ENCODE data around the gene SSUH2. TPM values are rescaled to one million over a fixed set of nuclear protein-coding genes. Genes with fewer than 3 reads are reported as not detected.

SSUH2 gene
- total RNA-seq, 4 donors from 2014 or later = 0.70 to 1.5 TPM; not detected in 2

- intact Hi-C loops (cut with DNase I; ENCODE audit: low total_unique reads) = no loop called here
These were observed 23.0 kb upstream of the SSUH2 start for GRCh38 chr3:8667463-8668091.

GRCh38 chr3:8665407-8665896 is 20.9 kb upstream of the SSUH2 start:
- Histone ChIP-seq H3K4me3 (no peak overlapping the region), H3K27ac (no peak overlapping the region), H3K9me3 (no peaks in the 10 kb centered on the region), H3K36me3 (no peaks in the 10 kb centered on the region), H3K4me1 (no peaks in the 10 kb centered on the region), H3K27me3 (no peaks in the 10 kb centered on the region)
- no peak for DNase-seq
- TF ChIP-seq POLR2A (IDR thresholded peaks at IDR 0.05) = no peak
- TF ChIP-seq, protein P1, sequence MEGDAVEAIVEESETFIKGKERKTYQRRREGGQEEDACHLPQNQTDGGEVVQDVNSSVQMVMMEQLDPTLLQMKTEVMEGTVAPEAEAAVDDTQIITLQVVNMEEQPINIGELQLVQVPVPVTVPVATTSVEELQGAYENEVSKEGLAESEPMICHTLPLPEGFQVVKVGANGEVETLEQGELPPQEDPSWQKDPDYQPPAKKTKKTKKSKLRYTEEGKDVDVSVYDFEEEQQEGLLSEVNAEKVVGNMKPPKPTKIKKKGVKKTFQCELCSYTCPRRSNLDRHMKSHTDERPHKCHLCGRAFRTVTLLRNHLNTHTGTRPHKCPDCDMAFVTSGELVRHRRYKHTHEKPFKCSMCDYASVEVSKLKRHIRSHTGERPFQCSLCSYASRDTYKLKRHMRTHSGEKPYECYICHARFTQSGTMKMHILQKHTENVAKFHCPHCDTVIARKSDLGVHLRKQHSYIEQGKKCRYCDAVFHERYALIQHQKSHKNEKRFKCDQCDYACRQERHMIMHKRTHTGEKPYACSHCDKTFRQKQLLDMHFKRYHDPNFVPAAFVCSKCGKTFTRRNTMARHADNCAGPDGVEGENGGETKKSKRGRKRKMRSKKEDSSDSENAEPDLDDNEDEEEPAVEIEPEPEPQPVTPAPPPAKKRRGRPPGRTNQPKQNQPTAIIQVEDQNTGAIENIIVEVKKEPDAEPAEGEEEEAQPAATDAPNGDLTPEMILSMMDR (IDR thresholded peaks at IDR 0.05) = no peak
- intact Hi-C loops (cut with DNase I; ENCODE audit: low total_unique reads) = no loop called here

More at GRCh38 chr3:8667463-8668091, 23.0 kb upstream of the SSUH2 start:
- no peak overlapping the region for H3K4me3 ChIP-seq
- H3K4me1 ChIP-seq = no peaks in the 10 kb centered on the region
- no peaks in the 10 kb centered on the region for H3K36me3 ChIP-seq
- DNase-seq = no peak
- no peak overlapping the region for H3K27ac ChIP-seq
- no peaks in the 10 kb centered on the region for H3K9me3 ChIP-seq
- no peak for TF ChIP-seq POLR2A (IDR thresholded peaks at IDR 0.05)
- TF ChIP-seq, protein P1 (IDR thresholded peaks at IDR 0.05) = no peak
- no peaks in the 10 kb centered on the region for H3K27me3 ChIP-seq

GRCh38 chr3:8663177-8664061 is 18.8 kb upstream of the SSUH2 start:
- Histone ChIP-seq H3K36me3 (no peaks in the 10 kb centered on the region), H3K27me3 (no peaks in the 10 kb centered on the region), H3K4me1 (no peaks in the 10 kb centered on the region), H3K9me3 (no peaks in the 10 kb centered on the region), H3K4me3 (no peak overlapping the region), H3K27ac (no peak overlapping the region)
- DNase-seq = no peak
- intact Hi-C loops (cut with DNase I; ENCODE audit: low total_unique reads) = no loop called here
- no peak for TF ChIP-seq POLR2A (IDR thresholded peaks at IDR 0.05)
- TF ChIP-seq, protein P1 (IDR thresholded peaks at IDR 0.05) = peak in 3 of 4 experiments; percentile 19 to 26 (median 24)

DNA sequence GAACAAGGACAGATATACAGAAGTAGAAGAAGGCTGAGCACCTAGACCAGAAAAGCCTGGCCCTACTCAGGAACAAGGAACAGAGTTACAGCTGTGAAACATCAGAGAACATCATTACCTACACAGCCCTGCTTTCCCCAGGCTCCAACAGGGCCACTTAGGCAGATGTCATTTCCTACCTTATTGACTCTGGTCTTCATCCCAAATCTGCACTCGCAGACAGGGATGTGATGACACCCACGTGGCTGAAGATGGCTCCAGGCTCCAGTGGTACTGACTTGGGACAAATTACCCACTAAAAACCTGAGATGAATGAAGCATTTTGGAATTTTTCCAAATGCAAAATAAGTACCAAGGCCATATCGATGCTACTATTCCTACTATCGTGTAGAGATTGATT is 18.0 kb upstream of the SSUH2 start:
- intact Hi-C loops (cut with DNase I; ENCODE audit: low total_unique reads) = no loop called here
- H3K9me3 ChIP-seq = no peaks in the 10 kb centered on the region
- no peak for TF ChIP-seq POLR2A (IDR thresholded peaks at IDR 0.05)
- TF ChIP-seq, protein P1 (IDR thresholded peaks at IDR 0.05) = no peak
- no peak overlapping the region for H3K27ac ChIP-seq
- no peaks in the 10 kb centered on the region for H3K27me3 ChIP-seq
- no peaks in the 10 kb centered on the region for H3K4me1 ChIP-seq
- no peak for DNase-seq
- no peaks in the 10 kb centered on the region for H3K36me3 ChIP-seq
- no peak overlapping the region for H3K4me3 ChIP-seq

All from uterus (tissue), 4 donors.